DMS153 (cell line): ENCODE data around the gene TMIGD3.

Experiments
- DNase-seq: peaks from one replicate; lab custom pipeline; 2025; lab: John Stamatoyannopoulos, UW

The TMIGD3 gene

GRCh38 chr1:111446967-111447892 is 56.2 kb downstream of the TMIGD3 start:
- DNase-seq: no peak

- no peak for DNase-seq
Observed at GRCh38 chr1:111446546-111446945, 56.9 kb downstream of the TMIGD3 start.

- DNase-seq: no peak
Observed at GRCh38 chr1:111444031-111444430, 59.4 kb downstream of the TMIGD3 start.

GRCh38 chr1:111442457-111442856 is 61.0 kb downstream of the TMIGD3 start:
- DNase-seq: no peak

GRCh38 chr1:111441573-111442192 is 61.8 kb downstream of the TMIGD3 start:
- DNase-seq: peak; percentile 43

- DNase-seq: no peak
Observed at GRCh38 chr1:111439461-111440351, 63.7 kb downstream of the TMIGD3 start.

- no peak for DNase-seq
Observed at GRCh38 chr1:111436726-111437125, 66.7 kb downstream of the TMIGD3 start.
